ENCODE data around the gene DLX2.

- TF ChIP-seq CTCF (IDR thresholded peaks at IDR 0.05; ENCODE audit: poor library complexity) (no peak), EZH2phosphoT487 (IDR thresholded peaks at IDR 0.05; ENCODE audit: low read depth, severe bottlenecking, unreplicated experiment) (no peak)
These were observed 3.8 kb downstream of the DLX2 start for GRCh38 chr2:172098650-172099471.
